ENCODE results near the gene PRR20B.
"Not testable (repeated sequence)": the region's sequence is repeated elsewhere in the genome, so short reads cannot be mapped to it uniquely, and the experiment has no call there.

PRR20B gene

GRCh38 chr13:57147188-57147587 lies at the start of gene PRR20B:
PRR20B (plus strand) TSS chr13:57147488; CDS start chr13:57147875, 387 bp downstream.
- DNase-seq, result not testable (repeated sequence)

DNA sequence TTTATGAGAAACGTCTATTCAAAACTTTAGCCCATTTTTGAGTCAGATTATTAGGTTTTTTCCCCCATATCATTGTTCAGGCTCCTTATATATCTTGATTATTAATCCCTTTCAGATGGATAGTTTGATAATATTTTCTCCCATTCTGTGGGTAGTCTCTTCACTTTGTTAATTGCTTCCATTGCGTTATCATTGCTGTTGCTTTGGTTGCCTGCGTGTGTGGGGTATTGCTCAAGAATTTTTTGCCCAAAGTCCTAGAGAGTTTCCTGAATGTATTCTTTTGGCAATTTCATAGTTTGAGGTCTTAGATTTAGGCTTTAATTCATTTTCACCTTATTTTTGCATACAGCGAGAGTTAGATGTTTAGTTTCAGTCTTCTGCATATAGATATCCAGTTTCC lies 32.3 kb upstream of the PRR20B start:
- no peak for DNase-seq

- no peak for DNase-seq
Measured at GRCh38 chr13:57123681-57124080, 23.6 kb upstream of the PRR20B start.

GRCh38 chr13:57128909-57129308 lies 18.4 kb upstream of the PRR20B start:
- DNase-seq, result peak; percentile 13

DNA sequence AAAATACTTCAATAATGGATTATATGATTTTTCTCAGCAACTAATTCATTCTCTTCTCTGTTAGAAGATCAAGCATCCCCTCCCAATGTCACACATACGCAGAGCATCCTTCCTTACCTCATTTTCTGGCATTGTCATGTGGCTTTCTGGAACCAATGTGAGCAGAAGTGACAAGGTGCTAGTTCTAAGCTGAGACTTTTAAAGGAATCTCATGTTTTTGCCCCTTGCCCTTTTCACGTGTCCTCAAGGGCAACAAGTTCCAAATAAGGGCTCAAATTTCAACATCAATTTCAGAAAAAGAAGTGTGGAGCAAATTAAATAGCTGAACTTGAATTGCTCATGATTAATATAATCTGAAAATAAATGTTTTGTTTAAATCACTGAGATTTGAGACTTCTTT lies 11.2 kb upstream of the PRR20B start:
- no peak for DNase-seq

DNA sequence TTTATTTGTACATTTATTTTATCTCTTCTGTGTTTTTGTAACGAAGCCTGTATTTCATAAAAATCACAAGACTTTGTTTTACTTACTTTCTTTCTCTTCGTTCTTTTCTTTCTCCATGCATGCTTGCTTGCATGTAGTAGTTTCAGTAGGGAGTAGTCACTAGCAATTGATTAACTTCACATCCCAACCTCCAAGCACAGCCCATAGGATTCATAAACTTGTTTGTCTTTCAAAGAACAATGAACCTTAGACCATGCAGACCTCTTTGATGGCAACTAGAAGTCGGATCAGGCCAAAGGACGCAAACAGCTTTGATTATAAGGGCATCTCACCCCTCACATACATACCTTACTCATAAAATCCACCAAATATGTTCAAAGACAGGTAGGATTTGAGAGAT lies 9.7 kb upstream of the PRR20B start:
- no peak for DNase-seq

- no peak for DNase-seq
Measured at GRCh38 chr13:57138988-57139387, 8.3 kb upstream of the PRR20B start.

DNA sequence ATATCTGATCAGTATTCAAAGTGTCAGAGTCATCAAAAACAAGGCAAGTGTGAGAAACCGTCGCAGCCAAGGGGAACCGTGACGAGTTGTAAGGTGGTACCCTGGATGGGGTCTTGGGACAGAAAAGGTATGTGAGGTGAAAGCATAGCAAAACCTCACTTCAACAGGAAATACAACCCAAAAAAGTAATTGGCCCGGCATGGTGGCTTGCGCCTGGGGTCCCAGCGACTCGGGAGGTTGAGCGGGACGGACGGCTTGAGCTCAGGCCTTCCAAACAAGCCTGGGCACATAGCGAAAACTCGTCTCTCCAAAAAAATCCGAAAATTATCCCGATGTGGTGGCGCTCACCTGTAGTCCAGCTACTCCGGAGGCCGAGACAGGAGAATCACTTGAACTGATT lies 7.5 kb upstream of the PRR20B start:
- not testable (repeated sequence) for DNase-seq

GRCh38 chr13:57140235-57140968 lies 6.9 kb upstream of the PRR20B start, which contains the start of gene PRR20A:
PRR20A (plus strand) TSS chr13:57140918; CDS start chr13:57141305, 387 bp downstream.
- DNase-seq, result not testable (repeated sequence)

DNA sequence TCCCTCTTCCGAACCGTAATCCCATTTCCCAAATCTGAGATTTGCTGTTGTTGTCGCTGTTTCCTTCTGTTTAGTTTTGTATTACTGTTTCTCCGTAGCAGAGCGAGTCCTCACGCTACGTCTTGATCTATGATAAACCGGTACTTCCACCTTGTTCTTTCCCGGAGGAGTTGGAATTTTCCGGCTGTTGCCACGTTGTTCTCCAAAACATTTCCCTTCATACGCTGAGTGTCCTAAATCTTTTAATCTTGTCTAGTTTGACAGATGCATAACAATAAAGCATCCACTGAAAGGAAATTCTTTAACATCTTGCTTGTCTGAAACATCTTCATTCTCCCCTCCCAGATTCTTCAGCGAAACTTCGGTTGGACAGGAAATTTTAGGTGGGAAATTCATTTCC lies 818 bp downstream of the PRR20B start:
- DNase-seq, result not testable (repeated sequence)

DNA sequence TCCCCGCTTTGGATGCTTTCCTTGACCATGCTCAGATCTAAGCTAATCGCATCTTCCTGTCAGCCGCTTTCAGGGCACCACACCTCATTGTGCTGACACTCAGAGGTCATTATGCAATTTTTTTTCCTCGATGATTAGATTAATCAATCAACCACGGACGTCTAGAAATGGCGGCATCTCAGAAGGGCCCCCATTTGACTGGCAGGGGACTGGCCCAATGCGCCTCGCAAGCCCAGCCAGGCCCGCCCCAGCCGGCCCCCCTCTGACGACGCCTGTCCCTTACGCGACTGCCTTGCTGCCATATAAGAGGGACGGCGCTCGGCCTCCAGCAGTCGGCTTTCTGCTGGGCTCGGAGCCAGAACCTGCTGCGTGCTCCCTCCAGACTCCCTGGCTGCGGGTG lies 6.5 kb downstream of the PRR20B start, which contains the start of gene PRR20C:
Gene PRR20C (plus strand): TSS at position 301 of the 400 bp plus-strand sequence. CDS start 387 bp downstream, outside the sequence.
- not testable (repeated sequence) for DNase-seq

GRCh38 chr13:57160332-57160731 lies 13.0 kb downstream of the PRR20B start, which contains the start of gene PRR20D:
PRR20D (plus strand) TSS chr13:57160632; CDS start chr13:57161019, 387 bp downstream.
- DNase-seq, result not testable (repeated sequence)

GRCh38 chr13:57166897-57167296 lies 19.6 kb downstream of the PRR20B start, which contains the start of gene PRR20E:
PRR20E (plus strand) TSS chr13:57167197; CDS start chr13:57167584, 387 bp downstream.
- DNase-seq, result not testable (repeated sequence)

DNA sequence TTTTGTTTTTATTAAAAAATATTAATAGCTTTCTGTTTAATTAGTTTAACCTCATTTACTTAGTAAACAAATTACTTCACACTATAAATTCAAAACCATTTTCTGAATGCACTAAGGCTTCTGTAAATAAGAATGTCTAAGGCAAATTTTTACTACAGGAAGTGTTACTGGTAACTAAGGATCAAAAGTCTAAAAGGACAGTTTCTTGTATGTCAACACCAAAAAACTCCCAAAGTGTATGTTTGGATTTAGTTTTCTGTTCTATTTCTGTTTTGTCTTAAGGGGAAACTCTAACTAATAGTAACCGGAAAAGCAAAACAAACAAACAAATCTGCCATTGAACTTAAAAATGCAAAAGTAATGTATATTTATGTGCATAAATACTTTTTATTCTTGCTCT lies 44.4 kb downstream of the PRR20B start:
- no peak for DNase-seq
